ENCODE data around the gene DBF4B. TPM values are rescaled to one million over a fixed set of nuclear protein-coding genes. Genes with fewer than 3 reads are reported as not detected.
"Not testable (repeated sequence)": the region's sequence is repeated elsewhere in the genome, so short reads cannot be mapped to it uniquely, and the experiment has no call there.

DBF4B gene
- total RNA-seq, 3 donors from 2014 or later = 4.9 to 10.2 (median 7.2) TPM

DNA sequence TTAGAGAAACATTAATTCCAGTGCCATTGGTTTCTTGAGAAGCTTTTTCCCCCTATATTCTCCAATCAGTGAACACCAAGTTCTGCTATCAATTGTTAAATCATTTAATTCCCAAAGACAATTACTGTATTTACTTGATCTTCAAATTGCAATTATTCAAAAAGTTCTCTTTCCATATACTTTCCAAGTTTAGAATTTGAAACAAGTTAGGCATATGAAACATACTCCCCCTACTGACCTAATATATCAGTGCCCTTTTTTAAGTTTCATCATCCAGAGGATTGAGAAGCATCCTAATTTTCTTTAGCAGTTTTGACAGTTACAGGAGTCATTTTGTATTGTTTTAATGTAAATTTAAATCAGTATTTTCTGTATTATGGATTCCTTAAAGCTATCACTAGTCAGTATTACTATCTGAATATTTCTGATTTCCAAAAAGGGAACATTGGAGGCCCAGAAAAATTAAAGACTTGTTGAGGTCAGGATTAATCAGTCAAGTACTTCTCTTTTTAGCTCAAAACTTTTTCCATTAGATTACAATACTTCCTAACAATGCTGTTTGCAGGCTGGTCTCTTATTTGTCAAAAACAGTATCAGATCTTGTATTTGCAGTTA, 35.9 kb upstream of the DBF4B start:
- ATAC-seq (no peak), DNase-seq (no peak)
- Histone ChIP-seq H3K9me3 (no peaks in the 10 kb centered on the region), H3K4me1 (ENCODE audit: low read depth) (no peaks in the 10 kb centered on the region), H3K36me3 (ENCODE audit: low read depth) (no peaks in the 10 kb centered on the region), H3K4me3 (no peak overlapping the region)
- intact Hi-C loops (cut with DNase I, micrococcal nuclease) = no loop called here
- TF ChIP-seq, protein P1, sequence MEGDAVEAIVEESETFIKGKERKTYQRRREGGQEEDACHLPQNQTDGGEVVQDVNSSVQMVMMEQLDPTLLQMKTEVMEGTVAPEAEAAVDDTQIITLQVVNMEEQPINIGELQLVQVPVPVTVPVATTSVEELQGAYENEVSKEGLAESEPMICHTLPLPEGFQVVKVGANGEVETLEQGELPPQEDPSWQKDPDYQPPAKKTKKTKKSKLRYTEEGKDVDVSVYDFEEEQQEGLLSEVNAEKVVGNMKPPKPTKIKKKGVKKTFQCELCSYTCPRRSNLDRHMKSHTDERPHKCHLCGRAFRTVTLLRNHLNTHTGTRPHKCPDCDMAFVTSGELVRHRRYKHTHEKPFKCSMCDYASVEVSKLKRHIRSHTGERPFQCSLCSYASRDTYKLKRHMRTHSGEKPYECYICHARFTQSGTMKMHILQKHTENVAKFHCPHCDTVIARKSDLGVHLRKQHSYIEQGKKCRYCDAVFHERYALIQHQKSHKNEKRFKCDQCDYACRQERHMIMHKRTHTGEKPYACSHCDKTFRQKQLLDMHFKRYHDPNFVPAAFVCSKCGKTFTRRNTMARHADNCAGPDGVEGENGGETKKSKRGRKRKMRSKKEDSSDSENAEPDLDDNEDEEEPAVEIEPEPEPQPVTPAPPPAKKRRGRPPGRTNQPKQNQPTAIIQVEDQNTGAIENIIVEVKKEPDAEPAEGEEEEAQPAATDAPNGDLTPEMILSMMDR (IDR thresholded peaks at IDR 0.05) = no peak

DNA sequence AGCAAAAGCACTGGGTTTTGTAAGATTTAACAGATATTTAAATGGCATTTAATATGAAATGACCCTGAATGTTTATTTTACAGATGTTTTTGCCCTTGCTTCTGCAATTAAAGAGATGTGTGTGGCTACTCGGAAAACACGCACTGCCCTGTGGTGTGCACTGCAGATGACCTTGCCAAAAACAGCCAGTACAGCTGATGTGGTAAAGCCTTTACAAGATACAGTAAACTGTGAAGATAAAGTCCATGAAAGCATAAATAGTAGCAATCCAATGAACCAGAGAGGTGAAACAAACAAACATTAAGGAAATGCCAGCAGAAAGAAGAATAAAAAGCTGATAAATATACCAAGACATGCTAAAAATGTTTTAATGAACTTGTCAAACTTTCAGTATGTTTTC, 34.6 kb upstream of the DBF4B start:
- no peaks in the 10 kb centered on the region for H3K36me3 ChIP-seq (ENCODE audit: low read depth)
- TF ChIP-seq, protein P1 (IDR thresholded peaks at IDR 0.05) = no peak
- no peaks in the 10 kb centered on the region for H3K9me3 ChIP-seq
- H3K4me3 ChIP-seq = no peak overlapping the region
- ATAC-seq = no peak
- intact Hi-C loops (cut with DNase I, micrococcal nuclease) = no loop called here
- no peaks in the 10 kb centered on the region for H3K4me1 ChIP-seq (ENCODE audit: low read depth)
- DNase-seq = no peak

DNA sequence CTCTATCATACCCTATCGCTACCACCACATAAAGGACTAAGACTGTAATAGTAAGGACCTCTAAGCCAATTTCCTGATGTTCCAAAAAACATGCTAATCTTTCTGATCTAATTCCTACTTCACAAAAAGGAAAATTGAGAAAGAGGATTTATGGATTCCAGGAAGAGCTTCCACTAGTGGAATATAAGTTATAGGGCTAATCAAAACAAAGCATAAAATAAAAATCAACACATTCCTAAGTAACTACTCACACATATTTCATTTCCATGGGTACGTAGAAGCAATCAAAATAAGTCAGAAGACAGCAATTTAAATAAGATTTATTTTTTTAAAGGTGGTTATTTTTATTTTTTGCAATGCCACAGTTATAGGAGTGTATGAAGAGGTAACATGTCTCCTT, 31.3 kb upstream of the DBF4B start:
- ATAC-seq = no peak
- no peaks in the 10 kb centered on the region for H3K4me1 ChIP-seq (ENCODE audit: low read depth)

DNA sequence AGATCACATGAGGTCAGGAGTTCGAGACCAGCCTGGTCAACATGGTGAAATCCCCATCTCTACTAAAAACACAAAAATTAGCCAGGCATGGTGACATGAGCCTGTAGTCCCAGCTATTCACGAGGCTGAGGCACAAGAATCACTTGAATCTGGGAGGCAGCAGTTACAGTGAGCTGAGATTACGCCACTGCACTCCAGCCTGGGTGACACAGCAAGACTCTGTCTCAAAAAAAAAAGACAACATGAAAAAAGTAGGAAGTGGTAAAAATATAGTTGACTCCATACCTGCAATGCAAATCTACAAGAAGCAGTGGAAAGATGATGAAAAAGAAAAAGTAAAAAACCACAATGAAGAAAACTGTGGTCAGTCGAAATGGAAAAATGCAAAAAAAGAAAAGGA, 25.2 kb upstream of the DBF4B start:
- ATAC-seq; H3K36me3 ChIP-seq (ENCODE audit: low read depth); DNase-seq; intact Hi-C loops (cut with DNase I, micrococcal nuclease); H3K4me1 ChIP-seq (ENCODE audit: low read depth); H3K4me3 ChIP-seq; H3K9me3 ChIP-seq: not testable (repeated sequence)

More for the DNA sequence above, 31.3 kb upstream of the DBF4B start:
- TF ChIP-seq, protein P1 (IDR thresholded peaks at IDR 0.05) = no peak
- DNase-seq = no peak
- intact Hi-C loops (cut with DNase I, micrococcal nuclease) = no loop called here
- Histone ChIP-seq H3K9me3 (no peaks in the 10 kb centered on the region), H3K36me3 (ENCODE audit: low read depth) (no peaks in the 10 kb centered on the region), H3K4me3 (no peak overlapping the region)

DNA sequence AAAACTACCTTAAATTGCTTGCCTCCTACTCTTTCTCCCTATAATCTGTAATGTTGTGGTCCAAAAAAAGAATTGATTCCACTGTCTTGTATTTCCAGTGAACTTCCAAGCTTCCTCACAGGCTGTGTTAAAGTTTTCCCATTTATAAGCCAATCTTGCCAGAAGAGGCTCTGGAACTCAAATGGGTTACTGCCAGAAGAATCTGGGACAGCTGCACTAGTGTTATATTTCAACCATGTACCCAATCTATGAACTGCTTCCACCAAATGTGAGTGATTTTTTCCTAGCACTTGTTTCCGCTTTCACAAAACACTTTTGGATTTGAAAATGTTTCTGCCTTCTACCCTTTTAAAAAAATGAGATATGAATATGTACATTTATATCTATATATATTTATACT, 20.7 kb upstream of the DBF4B start:
- TF ChIP-seq, protein P1 (IDR thresholded peaks at IDR 0.05) = no peak
- no peaks in the 10 kb centered on the region for H3K9me3 ChIP-seq
- H3K4me1 ChIP-seq (ENCODE audit: low read depth) = peaks cover 12% of the 10 kb centered on the region
- DNase-seq = no peak
- intact Hi-C loops (cut with DNase I, micrococcal nuclease) = no loop called here
- no peaks in the 10 kb centered on the region for H3K36me3 ChIP-seq (ENCODE audit: low read depth)
- H3K4me3 ChIP-seq = no peak overlapping the region
- ATAC-seq = no peak

DNA sequence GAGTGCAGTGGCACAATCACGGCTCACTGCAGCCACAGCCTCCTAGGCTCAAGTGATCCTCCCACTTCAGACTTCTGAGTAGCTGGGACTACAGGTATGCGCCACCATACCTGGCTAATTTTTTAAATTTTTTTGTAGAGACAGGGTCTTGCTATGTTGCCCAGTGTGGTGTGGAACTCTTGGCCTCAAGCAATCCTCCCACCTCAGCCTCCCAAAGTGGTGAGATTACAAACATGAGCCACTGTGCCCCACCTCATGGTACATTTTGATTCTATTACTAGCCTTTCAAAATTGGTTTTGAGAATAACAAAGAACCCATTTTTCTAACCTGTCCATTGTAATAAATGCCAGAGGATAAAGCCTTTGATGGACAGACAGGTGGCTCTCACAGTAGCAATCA, 20.3 kb upstream of the DBF4B start:
- intact Hi-C loops (cut with DNase I, micrococcal nuclease) = no loop called here

More for the DNA sequence above, 20.3 kb upstream of the DBF4B start:
- DNase-seq (no peak), ATAC-seq (no peak)
- Histone ChIP-seq H3K36me3 (ENCODE audit: low read depth) (no peaks in the 10 kb centered on the region), H3K4me3 (no peak overlapping the region), H3K9me3 (no peaks in the 10 kb centered on the region), H3K4me1 (ENCODE audit: low read depth) (peaks cover 12% of the 10 kb centered on the region)
- TF ChIP-seq, protein P1 (IDR thresholded peaks at IDR 0.05) = no peak
